Endothelial cell (in vitro differentiated cells): ENCODE data around the gene RPL6. TPM values are rescaled to one million over a fixed set of nuclear protein-coding genes. Genes with fewer than 3 reads are reported as not detected.
A peak's percentile ranks its signal among the peaks of the same experiment; 100 is the strongest.
"Not testable (repeated sequence)": the region's sequence is repeated elsewhere in the genome, so short reads cannot be mapped to it uniquely, and the experiment has no call there.

Source experiments
- DNase-seq: peaks from one replicate; pipeline ENCODE4 v3.0.0; 2021; ENCODE audit warnings: low spot score
- H3K27ac Mint-ChIP-seq: one replicate; pipeline ENCODE4 v1.8.0; 2021; ENCODE audit warnings: mixed read lengths, inconsistent platforms; ENCODE audit not compliant: unreplicated experiment
- H3K27me3 Mint-ChIP-seq: one replicate; pipeline ENCODE4 v1.8.0; 2021; ENCODE audit warnings: mild to moderate bottlenecking, moderate library complexity, mixed read lengths, inconsistent platforms; ENCODE audit not compliant: unreplicated experiment
- H3K36me3 Mint-ChIP-seq: one replicate; pipeline ENCODE4 v1.8.0; 2021; ENCODE audit warnings: mild to moderate bottlenecking, low read depth, mixed read lengths, inconsistent platforms; ENCODE audit not compliant: unreplicated experiment
- H3K4me1 Mint-ChIP-seq: one replicate; pipeline ENCODE4 v1.8.0; 2021; ENCODE audit warnings: mild to moderate bottlenecking, mixed read lengths, inconsistent platforms; ENCODE audit not compliant: unreplicated experiment
- H3K4me3 Mint-ChIP-seq: one replicate; pipeline ENCODE4 v1.8.0; 2021; ENCODE audit warnings: mild to moderate bottlenecking, mixed read lengths, inconsistent platforms; ENCODE audit not compliant: unreplicated experiment
- H3K9me3 Mint-ChIP-seq: one replicate; pipeline ENCODE4 v1.8.0; 2021; ENCODE audit warnings: mixed read lengths, inconsistent platforms; ENCODE audit not compliant: unreplicated experiment
- CTCF ChIP-seq: fragments of 200-600 bp; sonication (generic); IDR thresholded peaks from one replicate; pipeline ENCODE4 v1.5.0; 2021; ENCODE audit warnings: antibody characterized with exemption; ENCODE audit not compliant: unreplicated experiment
- total RNA-seq: library from RNA; stranded (reverse); fragmentation: NEBNext Ultra II Directional; extraction: Animal tissue kit (Norgen Biotek cat#: 25700); gene quantifications from one replicate; pipeline ENCODE4 v1.2.1, GENCODE V29; 2021; ENCODE audit not compliant: unreplicated experiment

RPL6 gene
- total RNA-seq, 1 donor from 2014 or later: 1,436 TPM

- Mint-ChIP-seq H3K36me3 (peaks cover 18% of the 10 kb centered on the region), H3K9me3 (no peaks in the 10 kb centered on the region), H3K27ac (peak overlapping the region; percentile 98), H3K27me3 (peaks cover under 1% of the 10 kb centered on the region), H3K4me1 (peaks cover 19% of the 10 kb centered on the region), H3K4me3 (peak overlapping the region; percentile 100)
- TF ChIP-seq CTCF: no peak
- DNase-seq: no peak
These were observed 470 bp upstream of the RPL6 start for GRCh38 chr12:112409906-112410244.

GRCh38 chr12:112408621-112409020, 784 bp downstream of the RPL6 start:
- H3K4me1 Mint-ChIP-seq: peaks cover 14% of the 10 kb centered on the region
- H3K36me3 Mint-ChIP-seq: peaks cover 24% of the 10 kb centered on the region
- H3K27me3 Mint-ChIP-seq: no peaks in the 10 kb centered on the region
- H3K4me3 Mint-ChIP-seq: peak overlapping the region; percentile 100
- H3K9me3 Mint-ChIP-seq: no peaks in the 10 kb centered on the region
- H3K27ac Mint-ChIP-seq: peak overlapping the region; percentile 98
- no peak for DNase-seq
- TF ChIP-seq CTCF: no peak

- not testable (repeated sequence) for H3K27me3 Mint-ChIP-seq, H3K9me3 Mint-ChIP-seq, DNase-seq, H3K27ac Mint-ChIP-seq
- peaks cover 24% of the 10 kb centered on the region for H3K36me3 Mint-ChIP-seq
- peak overlapping the region; percentile 100 for H3K4me3 Mint-ChIP-seq
- peaks cover 14% of the 10 kb centered on the region for H3K4me1 Mint-ChIP-seq
These were observed 1.7 kb downstream of the RPL6 start for GRCh38 chr12:112407683-112408082.

GRCh38 chr12:112406519-112407488, 2.6 kb downstream of the RPL6 start:
- Mint-ChIP-seq H3K4me3 (peak overlapping the region; percentile 100), H3K9me3 (no peaks in the 10 kb centered on the region), H3K27ac (peak overlapping the region; percentile 67), H3K4me1 (peaks cover 14% of the 10 kb centered on the region), H3K27me3 (no peaks in the 10 kb centered on the region), H3K36me3 (peaks cover 24% of the 10 kb centered on the region)
- no peak for TF ChIP-seq CTCF
- DNase-seq: no peak

- no peaks in the 10 kb centered on the region for H3K27me3 Mint-ChIP-seq
- H3K4me1 Mint-ChIP-seq: no peaks in the 10 kb centered on the region
- H3K9me3 Mint-ChIP-seq: no peaks in the 10 kb centered on the region
- no peak overlapping the region for H3K4me3 Mint-ChIP-seq
- no peak for DNase-seq
- H3K27ac Mint-ChIP-seq: no peak overlapping the region
- TF ChIP-seq CTCF: no peak
- H3K36me3 Mint-ChIP-seq: peaks cover 14% of the 10 kb centered on the region
These were observed 7.4 kb downstream of the RPL6 start for GRCh38 chr12:112401903-112402498.
